ENCODE data around the gene TSHZ2. TPM values are rescaled to one million over a fixed set of nuclear protein-coding genes. Genes with fewer than 3 reads are reported as not detected.

TSHZ2 gene
- total RNA-seq, 1 donor: 3.6 TPM

- no peaks in the 10 kb centered on the region for H3K27me3 ChIP-seq (ENCODE audit: insufficient read depth, low read length)
- no peaks in the 10 kb centered on the region for H3K36me3 ChIP-seq (ENCODE audit: insufficient read depth, low read length)
- no peaks in the 10 kb centered on the region for H3K9me3 ChIP-seq (ENCODE audit: low read depth, low read length)
- H3K4me3 ChIP-seq (ENCODE audit: insufficient read depth, low read length): no peak overlapping the region
- no peak overlapping the region for H3K4me2 ChIP-seq (ENCODE audit: insufficient read depth, low read length)
- H4K20me1 ChIP-seq (ENCODE audit: insufficient read depth, low read length): no peaks in the 10 kb centered on the region
- no peak overlapping the region for H3K27ac ChIP-seq (ENCODE audit: low read depth, low read length)
- no peaks in the 10 kb centered on the region for H3K79me2 ChIP-seq (ENCODE audit: insufficient read depth, low read length)
- H3K4me1 ChIP-seq (ENCODE audit: insufficient read depth, low read length): no peaks in the 10 kb centered on the region
- no peak overlapping the region for H2AFZ ChIP-seq (ENCODE audit: low read length)
- no peak for TF ChIP-seq CTCF (IDR thresholded peaks at IDR 0.05; ENCODE audit: extremely low read depth, low read depth, low read length)
- DNase-seq (ENCODE audit: insufficient read length, low spot score, missing footprints): no peak
Observed at GRCh38 chr20:53488775-53489272, 516.7 kb downstream of the TSHZ2 start.

- Histone ChIP-seq H3K36me3 (ENCODE audit: insufficient read depth, low read length) (no peaks in the 10 kb centered on the region), H3K27me3 (ENCODE audit: insufficient read depth, low read length) (no peaks in the 10 kb centered on the region), H3K27ac (ENCODE audit: low read depth, low read length) (no peak overlapping the region), H3K4me1 (ENCODE audit: insufficient read depth, low read length) (no peaks in the 10 kb centered on the region), H3K9me3 (ENCODE audit: low read depth, low read length) (no peaks in the 10 kb centered on the region), H2AFZ (ENCODE audit: low read length) (no peak overlapping the region), H3K79me2 (ENCODE audit: insufficient read depth, low read length) (no peaks in the 10 kb centered on the region), H3K4me3 (ENCODE audit: insufficient read depth, low read length) (no peak overlapping the region), H4K20me1 (ENCODE audit: insufficient read depth, low read length) (no peaks in the 10 kb centered on the region), H3K4me2 (ENCODE audit: insufficient read depth, low read length) (no peak overlapping the region)
- DNase-seq (ENCODE audit: insufficient read length, low spot score, missing footprints): no peak
- TF ChIP-seq CTCF (IDR thresholded peaks at IDR 0.05; ENCODE audit: extremely low read depth, low read depth, low read length): no peak
Observed at GRCh38 chr20:53489528-53489927, 517.4 kb downstream of the TSHZ2 start.

GRCh38 chr20:53490620-53491019 is 518.5 kb downstream of the TSHZ2 start:
- H3K4me1 ChIP-seq (ENCODE audit: insufficient read depth, low read length): no peaks in the 10 kb centered on the region
- H3K9me3 ChIP-seq (ENCODE audit: low read depth, low read length): no peaks in the 10 kb centered on the region
- no peaks in the 10 kb centered on the region for H3K79me2 ChIP-seq (ENCODE audit: insufficient read depth, low read length)
- H3K4me2 ChIP-seq (ENCODE audit: insufficient read depth, low read length): no peak overlapping the region
- no peaks in the 10 kb centered on the region for H3K36me3 ChIP-seq (ENCODE audit: insufficient read depth, low read length)
- no peak overlapping the region for H3K4me3 ChIP-seq (ENCODE audit: insufficient read depth, low read length)
- H3K27me3 ChIP-seq (ENCODE audit: insufficient read depth, low read length): no peaks in the 10 kb centered on the region
- no peak for DNase-seq (ENCODE audit: insufficient read length, low spot score, missing footprints)
- H2AFZ ChIP-seq (ENCODE audit: low read length): no peak overlapping the region
- no peaks in the 10 kb centered on the region for H4K20me1 ChIP-seq (ENCODE audit: insufficient read depth, low read length)
- no peak overlapping the region for H3K27ac ChIP-seq (ENCODE audit: low read depth, low read length)
- TF ChIP-seq CTCF (IDR thresholded peaks at IDR 0.05; ENCODE audit: extremely low read depth, low read depth, low read length): no peak

- Histone ChIP-seq H3K36me3 (ENCODE audit: insufficient read depth, low read length) (no peaks in the 10 kb centered on the region), H3K4me3 (ENCODE audit: insufficient read depth, low read length) (no peak overlapping the region), H2AFZ (ENCODE audit: low read length) (no peak overlapping the region), H3K27ac (ENCODE audit: low read depth, low read length) (no peak overlapping the region), H3K79me2 (ENCODE audit: insufficient read depth, low read length) (no peaks in the 10 kb centered on the region), H3K27me3 (ENCODE audit: insufficient read depth, low read length) (no peaks in the 10 kb centered on the region), H3K4me1 (ENCODE audit: insufficient read depth, low read length) (no peaks in the 10 kb centered on the region), H3K4me2 (ENCODE audit: insufficient read depth, low read length) (no peak overlapping the region), H4K20me1 (ENCODE audit: insufficient read depth, low read length) (no peaks in the 10 kb centered on the region), H3K9me3 (ENCODE audit: low read depth, low read length) (no peaks in the 10 kb centered on the region)
- DNase-seq (ENCODE audit: insufficient read length, low spot score, missing footprints): no peak
- TF ChIP-seq CTCF (IDR thresholded peaks at IDR 0.05; ENCODE audit: extremely low read depth, low read depth, low read length): no peak
Observed at GRCh38 chr20:53491462-53491861, 519.3 kb downstream of the TSHZ2 start.
